ENCODE data around the gene TERT.
A peak's percentile ranks its signal among the peaks of the same experiment; 100 is the strongest.
"Not testable (repeated sequence)": the region's sequence is repeated elsewhere in the genome, so short reads cannot be mapped to it uniquely, and the experiment has no call there.

The TERT gene

GRCh38 chr5:1294835-1295649, at the start of gene TERT:
Gene TERT (minus strand): TSS chr5:1295068. CDS start chr5:1294989, 79 bp downstream.
- DNase-seq (ENCODE audit: low spot score), result no peak

GRCh38 chr5:1343931-1344901, 49.3 kb upstream of the TERT start:
- DNase-seq (ENCODE audit: low spot score), result no peak

- no peak for DNase-seq (ENCODE audit: low spot score)
Observed at GRCh38 chr5:1343315-1343751, 48.5 kb upstream of the TERT start.

GRCh38 chr5:1342711-1343110, 47.8 kb upstream of the TERT start:
- DNase-seq (ENCODE audit: low spot score), result not testable (repeated sequence)

- DNase-seq (ENCODE audit: low spot score), result no peak
Observed at GRCh38 chr5:1342268-1342667, 47.4 kb upstream of the TERT start.

- no peak for DNase-seq (ENCODE audit: low spot score)
Observed at GRCh38 chr5:1341863-1342262, 47.0 kb upstream of the TERT start.

GRCh38 chr5:1339818-1340210, 44.9 kb upstream of the TERT start:
- DNase-seq (ENCODE audit: low spot score), result not testable (repeated sequence)

- DNase-seq (ENCODE audit: low spot score), result not testable (repeated sequence)
Observed at GRCh38 chr5:1339139-1339817, 44.4 kb upstream of the TERT start.

GRCh38 chr5:1338506-1339070, 43.7 kb upstream of the TERT start:
- no peak for DNase-seq (ENCODE audit: low spot score)

GRCh38 chr5:1338196-1338490, 43.3 kb upstream of the TERT start:
- DNase-seq (ENCODE audit: low spot score), result no peak

GRCh38 chr5:1337489-1338195, 42.8 kb upstream of the TERT start:
- no peak for DNase-seq (ENCODE audit: low spot score)

- DNase-seq (ENCODE audit: low spot score), result no peak
Observed at GRCh38 chr5:1336749-1337488, 42.1 kb upstream of the TERT start.

- no peak for DNase-seq (ENCODE audit: low spot score)
Observed at GRCh38 chr5:1336106-1336561, 41.3 kb upstream of the TERT start.

GRCh38 chr5:1335540-1336095, 40.8 kb upstream of the TERT start:
- DNase-seq (ENCODE audit: low spot score), result no peak

- no peak for DNase-seq (ENCODE audit: low spot score)
Observed at GRCh38 chr5:1334831-1335539, 40.1 kb upstream of the TERT start.

GRCh38 chr5:1333986-1334385, 39.1 kb upstream of the TERT start:
- DNase-seq (ENCODE audit: low spot score), result no peak

GRCh38 chr5:1333286-1333685, 38.4 kb upstream of the TERT start:
- peak; percentile 19 for DNase-seq (ENCODE audit: low spot score)

GRCh38 chr5:1332461-1333001, 37.7 kb upstream of the TERT start:
- peak; percentile 40 for DNase-seq (ENCODE audit: low spot score)

GRCh38 chr5:1331861-1332405, 37.1 kb upstream of the TERT start:
- no peak for DNase-seq (ENCODE audit: low spot score)

All from hematopoietic multipotent progenitor cell treated with erythropoietin and hydrocortisone succinate and interleukin-3 and kit ligand, for 15 days (in vitro differentiated cells).